IMR-90 (cell line): Measurements from ENCODE around the gene PTPRN2. TPM values are rescaled to one million over a fixed set of nuclear protein-coding genes. Genes with fewer than 3 reads are reported as not detected.

Experiments used
- ATAC-seq: fragments of 200-7000 bp; cut with Tn5 transposase; 2 replicates; pipeline ENCODE4 v1.9.1; 2020; ENCODE audit warnings: low read depth, mild to moderate bottlenecking, moderate library complexity
- BruUV-seq: library from RNA; stranded (reverse); fragments of 400-500 nt; replicated peaks from 2 replicates; lab custom pipeline; 2021; lab: Mats Ljungman, UMichigan
- CTCF ChIA-PET: fragments of 300-600 bp; formaldehyde crosslinking; extraction: SDS; loops from one replicate; lab custom pipeline; 2021; ENCODE audit warnings: antibody characterized with exemption; lab: Yijun Ruan, JAX
- POLR2A ChIA-PET: fragments of 300-600 bp; sonication (Branson Sonifier 250); formaldehyde crosslinking; loops from one replicate; lab custom pipeline; 2022; ENCODE audit warnings: antibody characterized with exemption; ENCODE audit not compliant: unreplicated experiment; lab: Charles Lee
- DNase-seq: peaks from one replicate; pipeline ENCODE4 v3.0.0; 2013
- H2AFZ ChIP-seq: replicated peaks from 2 replicates; pipeline ENCODE3; 2013; ENCODE audit warnings: low read length, mild to moderate bottlenecking; ENCODE audit not compliant: poor library complexity
- H2AK5ac ChIP-seq: 2 replicates; pipeline ENCODE4 v1.6.1; 2013; ENCODE audit warnings: low read depth, low read length, inconsistent platforms
- H2AK9ac ChIP-seq: replicated peaks from 2 replicates; pipeline ENCODE3; 2013; ENCODE audit warnings: mild to moderate bottlenecking, low read depth, low read length, moderate library complexity; ENCODE audit not compliant: poor library complexity
- H2BK120ac ChIP-seq: 2 replicates; pipeline ENCODE4 v1.6.1; 2013; ENCODE audit warnings: low read depth, low read length, inconsistent platforms
- H2BK15ac ChIP-seq: 3 replicates; pipeline ENCODE4 v1.6.1; 2013; ENCODE audit warnings: low read depth, low read length, inconsistent platforms
- H2BK20ac ChIP-seq: 2 replicates; pipeline ENCODE4 v1.6.1; 2013; ENCODE audit warnings: low read depth, mild to moderate bottlenecking, inconsistent platforms, low read length, moderate library complexity
- H2BK5ac ChIP-seq: 2 replicates; pipeline ENCODE4 v1.6.1; 2013; ENCODE audit warnings: mild to moderate bottlenecking, low read depth, low read length, inconsistent platforms; ENCODE audit not compliant: poor library complexity, severe bottlenecking
- H3K14ac ChIP-seq: replicated peaks from 2 replicates; pipeline ENCODE4 v1.6.1; 2013; ENCODE audit warnings: low read depth, low read length, inconsistent platforms
- H3K18ac ChIP-seq: 2 replicates; pipeline ENCODE4 v1.6.1; 2013; ENCODE audit warnings: low read depth, low read length, control low read depth
- H3K23ac ChIP-seq: 2 replicates; pipeline ENCODE4 v1.6.1; 2013; ENCODE audit warnings: low read depth, low read length, inconsistent platforms
- H3K27ac ChIP-seq: 2 replicates; pipeline ENCODE4 v1.5.1; 2013; ENCODE audit warnings: mild to moderate bottlenecking, control low read depth, low read length; ENCODE audit not compliant: insufficient read depth
- H3K27me3 ChIP-seq: 2 replicates; pipeline ENCODE4 v1.6.1; 2013; ENCODE audit warnings: low read length; ENCODE audit not compliant: control insufficient read depth, insufficient read depth
- H3K36me3 ChIP-seq: 2 replicates; pipeline ENCODE4 v1.6.1; 2013; ENCODE audit warnings: low read length, mixed read lengths; ENCODE audit not compliant: control insufficient read depth, insufficient read depth
- H3K4ac ChIP-seq: 2 replicates; pipeline ENCODE4 v1.6.1; 2013; ENCODE audit warnings: low read depth, low read length, inconsistent platforms
- H3K4me1 ChIP-seq: 2 replicates; pipeline ENCODE4 v1.6.1; 2013; ENCODE audit warnings: low read length, mixed read lengths; ENCODE audit not compliant: control insufficient read depth, insufficient read depth
- H3K4me2 ChIP-seq: 2 replicates; pipeline ENCODE4 v1.6.1; 2013; ENCODE audit warnings: low read depth, mild to moderate bottlenecking, control low read depth, low read length, moderate library complexity
- H3K4me3 ChIP-seq: 2 replicates; pipeline ENCODE4 v1.5.1; 2013; ENCODE audit warnings: low read depth, mild to moderate bottlenecking, control low read depth, low read length, moderate library complexity; ENCODE audit not compliant: insufficient read depth
- H3K56ac ChIP-seq: 2 replicates; pipeline ENCODE4 v1.6.1; 2013; ENCODE audit warnings: low read length, inconsistent platforms; ENCODE audit not compliant: insufficient read depth; ENCODE audit errors: extremely low read depth
- H3K79me1 ChIP-seq, 2 experiments: 2 replicates each; pipeline ENCODE4 v1.6.1; 2013; ENCODE audit warnings: low read length in 2 of 2, inconsistent platforms in 1 of 2, low read depth in 1 of 2
- H3K9ac ChIP-seq: 2 replicates; pipeline ENCODE4 v1.6.1; 2013; ENCODE audit warnings: low read depth, low read length, control low read depth
- H3K9me1 ChIP-seq: 2 replicates; pipeline ENCODE4 v1.6.1; 2013; ENCODE audit warnings: low read length, inconsistent platforms; ENCODE audit not compliant: insufficient read depth
- H3K9me3 ChIP-seq: 2 replicates; pipeline ENCODE4 v1.6.1; 2013; ENCODE audit warnings: low read length; ENCODE audit not compliant: control insufficient read depth, insufficient read depth
- H4K20me1 ChIP-seq: 2 replicates; pipeline ENCODE4 v1.6.1; 2013; ENCODE audit warnings: low read length, inconsistent platforms; ENCODE audit not compliant: insufficient read depth
- H4K5ac ChIP-seq: 2 replicates; pipeline ENCODE4 v1.6.1; 2013; ENCODE audit warnings: mild to moderate bottlenecking, low read depth, low read length, control low read depth
- H4K8ac ChIP-seq, 2 experiments: 2 replicates each; pipeline ENCODE4 v1.6.1; 2013; ENCODE audit warnings: low read depth in 2 of 2, low read length in 2 of 2, control low read depth in 1 of 2, inconsistent platforms in 1 of 2
- H4K91ac ChIP-seq: 2 replicates; pipeline ENCODE4 v1.6.1; 2013; ENCODE audit warnings: low read depth, low read length, inconsistent platforms; ENCODE audit not compliant: insufficient read depth
- BHLHE40 ChIP-seq: fragments of 150-350 bp; IDR thresholded peaks from 2 replicates; pipeline ENCODE4 v1.6.1; 2016; ENCODE audit warnings: mild to moderate bottlenecking, low read depth, low read length
- CEBPB ChIP-seq: IDR thresholded peaks from 2 replicates; pipeline ENCODE4 v1.6.1; 2012; ENCODE audit warnings: low read depth, low read length, improper control_type of control experiment
- CHD1 ChIP-seq: IDR thresholded peaks from 2 replicates; pipeline ENCODE4 v1.6.1; 2012; ENCODE audit warnings: low read depth, low read length, improper control_type of control experiment
- ELK1 ChIP-seq: fragments of 150-350 bp; IDR thresholded peaks from 2 replicates; pipeline ENCODE4 v1.6.1; 2016; ENCODE audit warnings: low read depth, mild to moderate bottlenecking, low read length, moderate library complexity, borderline replicate concordance
- FOS ChIP-seq: fragments of 150-350 bp; IDR thresholded peaks from 2 replicates; pipeline ENCODE4 v1.6.1; 2016; ENCODE audit warnings: low read depth, low read length
- MAFK ChIP-seq: IDR thresholded peaks from 2 replicates; pipeline ENCODE4 v1.6.1; 2012; ENCODE audit warnings: low read depth, low read length, improper control_type of control experiment
- MXI1 ChIP-seq: IDR thresholded peaks from 2 replicates; pipeline ENCODE4 v1.6.1; 2012; ENCODE audit warnings: low read depth, mild to moderate bottlenecking, low read length, moderate library complexity, borderline replicate concordance
- NFE2L2 ChIP-seq: fragments of 150-350 bp; IDR thresholded peaks from 2 replicates; pipeline ENCODE4 v1.6.1; 2016; ENCODE audit warnings: low read depth, mild to moderate bottlenecking, low read length
- RAD21 ChIP-seq: IDR thresholded peaks from 2 replicates; pipeline ENCODE4 v1.6.1; 2012; ENCODE audit warnings: low read length, improper control_type of control experiment
- SMC3 ChIP-seq: fragments of 150-350 bp; IDR thresholded peaks from 2 replicates; pipeline ENCODE4 v1.6.1; 2016; ENCODE audit warnings: low read depth, mild to moderate bottlenecking, antibody characterized with exemption, low read length, moderate library complexity
- USF2 ChIP-seq: fragments of 150-350 bp; IDR thresholded peaks from 2 replicates; pipeline ENCODE4 v1.6.1; 2017; ENCODE audit warnings: mild to moderate bottlenecking, antibody characterized with exemption, low read length, low read depth
- WGBS, 2 experiments: methylation state at CpG; one replicate each; pipeline versions ENCODE4 v1.1.5 to v1.1.7; 2013; ENCODE audit warnings: missing lambda C conversion rate in 2 of 2; ENCODE audit not compliant: insufficient read length in 1 of 2; ENCODE audit errors: extremely low coverage in 2 of 2; 5-methylcytosine and 5-hydroxymethylcytosine counted together
- dilution Hi-C: fragments of 300-500 bp; cut with HindIII; formaldehyde crosslinking; loops from one replicate; pipeline ENCODE4 v1.14.3; 2018; ENCODE audit warnings: low sequenced_read_pairs; ENCODE audit not compliant: unreplicated experiment
- in situ Hi-C: fragments of 300-500 bp; cut with MboI; formaldehyde crosslinking; loops from 3 replicates; pipeline ENCODE4 v1.14.3; 2019; ENCODE audit warnings: low sequenced_read_pairs, inconsistent platforms, mixed read lengths
- intact Hi-C: fragments of 100-400 bp; cut with micrococcal nuclease; formaldehyde crosslinking; loops from 2 replicates; pipeline ENCODE4 v1.10.0; 2022
- polyA plus RNA-seq, 3 experiments: library from polyadenylated mRNA; depleted of rRNA; stranded (reverse); fragments of >200 nt; gene quantifications; 2 replicates each; pipeline ENCODE4 v1.2.3, GENCODE V29; 2012; ENCODE audit warnings: low replicate concordance in 1 of 3
- total RNA-seq: library from RNA; depleted of rRNA; stranded (reverse); fragments of >200 nt; gene quantifications from 2 replicates; pipeline ENCODE4 v1.2.3, GENCODE V29; 2012
- TF ChIP-seq, protein P1 (sequence below): conservative IDR thresholded peaks from 2 replicates; pipeline ENCODE4 v1.5.1; 2012; ENCODE audit warnings: mild to moderate bottlenecking, low read depth, low read length, improper control_type of control experiment

PTPRN2 gene
- total and polyA plus RNA-seq, 2 of the 4 experiments (the other 2 are of a cell fraction), result 0.03 TPM; not detected in 1

- no peak overlapping the region for H3K23ac ChIP-seq
- H3K9me1 ChIP-seq, result no peaks in the 10 kb centered on the region
- no peak overlapping the region for H2BK15ac ChIP-seq
- no peaks in the 10 kb centered on the region for H3K4me1 ChIP-seq
- H3K27me3 ChIP-seq, result no peaks in the 10 kb centered on the region
- intact Hi-C loops (no loop called here), in situ Hi-C loops (no loop called here), dilution Hi-C loops (no loop called here)
- WGBS, 2 experiments, result 11% methylated on average over 12 of the region's 20 CpGs; no CpG with 5 or more reads in 1 of the 2 experiments
- no peak overlapping the region for H3K18ac ChIP-seq
- H3K79me1 ChIP-seq, result no peaks in the 10 kb centered on the region
- no peak overlapping the region for H3K9ac ChIP-seq
- peaks cover 52% of the 10 kb centered on the region for H3K9me3 ChIP-seq
- no peak overlapping the region for H2BK20ac ChIP-seq
- H2AK9ac ChIP-seq, result no peak overlapping the region
- H3K56ac ChIP-seq, result no peak overlapping the region
- H4K8ac ChIP-seq, result no peak overlapping the region
- H3K4me2 ChIP-seq, result no peak overlapping the region
- BruUV-seq, result no TSS peak
- ChIA-PET POLR2A (no interaction called here), CTCF (no interaction called here)
- H2BK120ac ChIP-seq, result no peak overlapping the region
- no peak overlapping the region for H3K4me3 ChIP-seq
- no peak for DNase-seq
- TF ChIP-seq ELK1, result no peak
- TF ChIP-seq NFE2L2, result no peak
- TF ChIP-seq RAD21, result no peak
- no peak for TF ChIP-seq FOS
- TF ChIP-seq SMC3, result no peak
- TF ChIP-seq CEBPB, result no peak
- TF ChIP-seq, protein P1, sequence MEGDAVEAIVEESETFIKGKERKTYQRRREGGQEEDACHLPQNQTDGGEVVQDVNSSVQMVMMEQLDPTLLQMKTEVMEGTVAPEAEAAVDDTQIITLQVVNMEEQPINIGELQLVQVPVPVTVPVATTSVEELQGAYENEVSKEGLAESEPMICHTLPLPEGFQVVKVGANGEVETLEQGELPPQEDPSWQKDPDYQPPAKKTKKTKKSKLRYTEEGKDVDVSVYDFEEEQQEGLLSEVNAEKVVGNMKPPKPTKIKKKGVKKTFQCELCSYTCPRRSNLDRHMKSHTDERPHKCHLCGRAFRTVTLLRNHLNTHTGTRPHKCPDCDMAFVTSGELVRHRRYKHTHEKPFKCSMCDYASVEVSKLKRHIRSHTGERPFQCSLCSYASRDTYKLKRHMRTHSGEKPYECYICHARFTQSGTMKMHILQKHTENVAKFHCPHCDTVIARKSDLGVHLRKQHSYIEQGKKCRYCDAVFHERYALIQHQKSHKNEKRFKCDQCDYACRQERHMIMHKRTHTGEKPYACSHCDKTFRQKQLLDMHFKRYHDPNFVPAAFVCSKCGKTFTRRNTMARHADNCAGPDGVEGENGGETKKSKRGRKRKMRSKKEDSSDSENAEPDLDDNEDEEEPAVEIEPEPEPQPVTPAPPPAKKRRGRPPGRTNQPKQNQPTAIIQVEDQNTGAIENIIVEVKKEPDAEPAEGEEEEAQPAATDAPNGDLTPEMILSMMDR, result no peak
- no peak for TF ChIP-seq USF2
- TF ChIP-seq MXI1, result no peak
- no peak for TF ChIP-seq BHLHE40
- no peak for TF ChIP-seq MAFK
- TF ChIP-seq CHD1, result no peak
- ATAC-seq, result no peak
- H4K20me1 ChIP-seq, result no peaks in the 10 kb centered on the region
- no peak overlapping the region for H4K91ac ChIP-seq
- H2AK5ac ChIP-seq, result no peak overlapping the region
- no peak overlapping the region for H2BK5ac ChIP-seq
- no peak overlapping the region for H3K14ac ChIP-seq
- no peak overlapping the region for H3K27ac ChIP-seq
- H2AFZ ChIP-seq, result no peak overlapping the region
- H3K36me3 ChIP-seq, result no peaks in the 10 kb centered on the region
- no peak overlapping the region for H4K5ac ChIP-seq
- no peak overlapping the region for H3K4ac ChIP-seq
Measured at GRCh38 chr7:157851501-157852067, 736.0 kb downstream of the PTPRN2 start.
